Activated T-cell treated with anti-CD3 and anti-CD28 coated beads, Interleukin-2, amount 50 U/mL, for 24 hours (primary cell): ENCODE results near the gene ZNF599.
"Not testable (repeated sequence)": the region's sequence is repeated elsewhere in the genome, so short reads cannot be mapped to it uniquely, and the experiment has no call there.

Source experiments
- DNase-seq: peaks from one replicate; pipeline ENCODE4 v3.0.0-alpha.2; 2020
- H3K27ac Mint-ChIP-seq: 2 replicates; pipeline ENCODE4 v1.8.0; 2020; ENCODE audit warnings: mild to moderate bottlenecking, mixed read lengths
- H3K27me3 Mint-ChIP-seq: 2 replicates; pipeline ENCODE4 v1.8.0; 2020; ENCODE audit warnings: mixed read lengths
- H3K36me3 Mint-ChIP-seq: 2 replicates; pipeline ENCODE4 v1.8.0; 2020; ENCODE audit warnings: low read depth, mixed read lengths
- H3K4me1 Mint-ChIP-seq: 2 replicates; pipeline ENCODE4 v1.8.0; 2020; ENCODE audit warnings: low read depth, mixed read lengths
- H3K4me3 Mint-ChIP-seq: 2 replicates; pipeline ENCODE4 v1.8.0; 2020; ENCODE audit warnings: mild to moderate bottlenecking, moderate library complexity, mixed read lengths
- H3K9me3 Mint-ChIP-seq: 2 replicates; pipeline ENCODE4 v1.8.0; 2020; ENCODE audit warnings: mixed read lengths

Gene ZNF599

DNA sequence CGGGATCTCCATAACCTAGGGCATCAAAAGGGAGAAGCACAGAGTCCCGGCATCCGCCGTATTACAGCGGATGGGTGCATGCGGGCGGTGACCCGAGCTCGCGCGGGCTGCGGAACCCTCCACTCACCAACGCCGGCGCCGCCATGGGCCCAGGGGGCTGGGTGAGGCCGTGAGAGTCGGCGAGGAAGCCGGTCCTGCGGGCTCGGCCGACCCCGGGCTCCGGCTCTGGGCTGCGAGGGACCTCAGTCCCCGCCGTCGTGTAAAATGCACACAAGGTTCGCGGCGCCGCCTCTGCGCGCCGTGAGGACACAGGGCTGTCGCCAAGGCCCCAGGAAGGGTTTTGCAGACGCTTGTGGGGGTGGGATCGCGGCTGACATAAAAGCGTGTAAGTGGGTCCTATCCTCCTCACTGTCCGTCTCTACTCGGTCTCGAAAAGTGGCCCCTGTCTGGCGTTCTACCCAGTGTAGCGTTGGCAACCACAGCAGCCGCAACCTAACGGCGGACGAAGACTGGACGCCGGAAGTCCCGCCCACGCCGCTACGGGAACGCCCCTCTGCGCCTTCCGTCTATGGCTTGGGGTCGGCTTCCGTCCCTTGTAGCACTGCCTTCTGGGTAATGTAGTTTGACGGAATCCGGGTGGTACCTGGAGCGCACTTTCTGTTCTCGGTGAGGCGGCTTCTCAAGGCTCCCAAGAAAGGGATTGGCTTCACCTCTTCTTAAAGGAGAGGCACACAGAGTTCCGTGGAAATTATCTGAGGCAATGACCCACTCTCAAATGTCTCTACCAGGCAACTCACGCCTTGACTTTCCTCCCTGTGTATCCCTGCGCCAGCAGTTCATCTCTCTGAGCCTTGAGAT lies at the start of gene ZNF599:
TSS of gene ZNF599 (minus strand) at position 519 of the 858 bp plus-strand sequence. CDS start at position 145, 374 bp downstream.
- Mint-ChIP-seq H3K4me3 (peak within 1 kb of the TSS; percentile 89), H3K36me3 (peaks cover 48% of the 10 kb centered on the region)

DNA sequence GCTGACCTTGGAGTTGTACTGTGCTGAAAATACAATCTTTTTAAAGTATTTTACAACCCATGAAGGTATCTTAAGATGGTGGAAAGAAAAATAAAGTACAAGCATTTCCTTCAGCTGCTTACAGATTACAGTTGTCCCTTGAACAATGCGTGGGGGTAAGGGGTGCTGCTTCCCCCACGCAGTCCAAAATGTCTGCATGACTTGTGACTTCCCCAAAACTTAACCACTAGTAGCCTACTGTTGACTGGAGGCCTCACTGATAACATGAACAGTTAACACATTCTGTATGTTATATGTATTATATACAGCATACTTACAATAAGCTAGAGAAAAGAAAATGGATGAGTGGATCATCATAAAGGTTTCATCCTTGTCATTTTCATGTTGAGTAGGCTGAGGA lies 45.3 kb upstream of the ZNF599 start:
- no peaks in the 10 kb centered on the region for H3K27me3 Mint-ChIP-seq
- H3K4me1 Mint-ChIP-seq: no peaks in the 10 kb centered on the region
- DNase-seq: no peak
- no peak overlapping the region for H3K27ac Mint-ChIP-seq
- no peak overlapping the region for H3K4me3 Mint-ChIP-seq
- H3K9me3 Mint-ChIP-seq: no peaks in the 10 kb centered on the region
- H3K36me3 Mint-ChIP-seq: peaks cover 9% of the 10 kb centered on the region

More for the DNA sequence above, at the start of gene ZNF599:
- Mint-ChIP-seq H3K9me3 (peaks cover 9% of the 10 kb centered on the region), H3K27ac (peak within 1 kb of the TSS; percentile 94), H3K4me1 (peaks cover 16% of the 10 kb centered on the region), H3K27me3 (peaks cover 17% of the 10 kb centered on the region)
- peak; percentile 93 for DNase-seq

DNA sequence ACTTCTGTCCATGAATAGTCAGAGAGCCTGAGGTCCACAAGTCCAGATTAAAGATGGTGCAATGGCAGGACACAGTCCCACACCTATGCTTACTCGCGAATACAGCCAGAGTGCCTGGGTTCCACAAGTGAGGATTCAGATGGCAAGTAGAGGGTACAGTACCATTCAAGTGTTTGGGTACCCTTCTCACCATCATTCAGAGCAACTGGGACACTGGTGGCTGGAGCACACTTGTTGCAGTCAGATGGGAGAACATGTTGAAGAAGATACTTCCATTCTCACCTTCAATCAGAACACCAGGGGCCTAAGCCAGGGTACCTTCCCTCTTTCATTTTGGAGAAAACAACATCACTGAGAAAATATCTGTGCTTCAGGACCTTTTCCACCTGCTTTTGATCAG lies 43.7 kb upstream of the ZNF599 start:
- Mint-ChIP-seq H3K4me1 (no peaks in the 10 kb centered on the region), H3K9me3 (no peaks in the 10 kb centered on the region), H3K4me3 (no peak overlapping the region), H3K27me3 (no peaks in the 10 kb centered on the region), H3K27ac (no peak overlapping the region), H3K36me3 (peaks cover 9% of the 10 kb centered on the region)
- no peak for DNase-seq

DNA sequence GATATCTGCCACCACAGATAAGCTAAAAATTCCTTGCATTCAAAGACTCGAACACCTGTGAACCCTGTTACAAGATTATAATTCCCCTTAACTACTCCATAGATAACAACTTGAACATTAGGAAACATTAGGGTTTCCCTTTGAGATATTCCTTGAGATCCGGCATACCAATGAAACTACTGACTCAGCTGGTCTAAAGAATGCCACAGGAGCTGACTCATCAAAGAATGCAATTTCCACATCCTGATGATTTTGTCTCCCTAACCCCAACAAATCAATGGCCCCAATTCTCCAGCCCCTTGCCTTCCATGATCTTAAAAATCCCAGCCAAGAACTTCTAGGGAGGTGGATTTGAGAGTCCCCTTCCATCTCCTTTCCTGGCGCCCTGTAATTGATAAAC lies 35.6 kb upstream of the ZNF599 start:
- no peaks in the 10 kb centered on the region for H3K36me3 Mint-ChIP-seq
- DNase-seq: no peak
- H3K4me1 Mint-ChIP-seq: no peaks in the 10 kb centered on the region
- no peak overlapping the region for H3K4me3 Mint-ChIP-seq
- H3K27ac Mint-ChIP-seq: no peak overlapping the region
- peaks cover 19% of the 10 kb centered on the region for H3K9me3 Mint-ChIP-seq
- H3K27me3 Mint-ChIP-seq: no peaks in the 10 kb centered on the region

DNA sequence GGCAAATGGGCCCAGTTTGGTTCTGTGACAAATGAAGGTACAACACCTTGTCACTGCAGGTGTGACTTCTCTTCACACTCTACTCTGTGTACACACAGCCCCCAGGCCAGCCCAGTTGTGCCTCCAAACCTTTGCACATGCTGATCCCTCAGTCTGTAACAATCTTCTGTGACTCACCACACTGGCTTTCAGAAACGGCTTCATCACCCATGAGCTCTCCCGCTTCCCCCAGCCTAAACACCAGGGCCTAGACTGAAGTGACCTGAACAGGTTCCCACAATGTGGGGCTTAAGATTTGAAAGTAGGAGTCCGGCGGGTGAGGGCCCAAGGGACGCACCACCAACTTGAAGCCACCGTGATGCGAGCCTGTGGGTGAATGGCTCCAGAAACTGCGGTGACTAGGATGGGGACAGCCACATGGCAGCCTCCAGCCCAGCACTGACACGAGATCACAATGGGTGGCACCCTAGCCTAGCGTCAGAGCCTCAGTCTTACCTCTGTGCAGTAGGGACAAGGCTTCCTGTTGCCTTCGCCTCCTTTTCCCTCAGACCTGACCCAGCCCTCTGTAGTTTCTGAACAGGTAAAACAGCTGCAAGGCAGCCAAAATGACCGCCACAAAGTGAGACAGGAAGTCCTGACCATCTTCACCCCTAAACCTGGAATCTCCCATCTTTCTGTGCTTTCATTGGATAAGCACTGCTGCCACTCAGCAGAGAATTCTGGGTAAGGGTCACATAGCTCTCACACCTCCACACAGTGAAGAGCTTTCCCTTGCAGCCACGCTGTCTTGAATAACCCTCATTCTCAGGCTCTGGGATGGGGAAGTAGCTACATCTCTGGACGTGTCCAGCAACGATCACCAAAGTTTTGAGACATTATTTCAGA lies 34.2 kb upstream of the ZNF599 start:
- Mint-ChIP-seq H3K36me3 (no peaks in the 10 kb centered on the region), H3K27ac (no peak overlapping the region), H3K4me1 (no peaks in the 10 kb centered on the region), H3K27me3 (peaks cover 2% of the 10 kb centered on the region), H3K9me3 (peaks cover 19% of the 10 kb centered on the region), H3K4me3 (no peak overlapping the region)
- no peak for DNase-seq

DNA sequence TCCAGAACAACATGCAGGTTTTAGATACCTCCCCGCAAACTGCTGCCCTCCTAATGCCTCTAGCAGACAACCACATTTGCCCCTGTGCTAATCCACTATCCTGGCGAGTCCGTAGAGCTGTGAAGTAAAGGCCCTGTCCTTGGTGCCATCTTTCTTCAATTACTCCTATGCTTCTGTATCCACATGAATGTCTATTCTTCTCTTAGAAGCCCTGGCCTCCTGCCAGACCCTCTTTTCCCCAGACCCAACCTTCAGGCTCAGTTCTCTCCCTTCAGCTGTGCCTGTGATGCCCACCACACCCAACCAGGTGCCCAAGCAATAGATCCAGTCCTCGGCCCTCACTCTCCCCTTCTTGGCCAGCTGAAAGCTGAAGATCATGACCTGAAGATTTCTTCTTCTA lies 31.1 kb upstream of the ZNF599 start:
- DNase-seq: no peak
- Mint-ChIP-seq H3K36me3 (no peaks in the 10 kb centered on the region), H3K4me3 (no peak overlapping the region), H3K4me1 (no peaks in the 10 kb centered on the region), H3K9me3 (peaks cover 9% of the 10 kb centered on the region), H3K27ac (no peak overlapping the region), H3K27me3 (peaks cover 3% of the 10 kb centered on the region)

DNA sequence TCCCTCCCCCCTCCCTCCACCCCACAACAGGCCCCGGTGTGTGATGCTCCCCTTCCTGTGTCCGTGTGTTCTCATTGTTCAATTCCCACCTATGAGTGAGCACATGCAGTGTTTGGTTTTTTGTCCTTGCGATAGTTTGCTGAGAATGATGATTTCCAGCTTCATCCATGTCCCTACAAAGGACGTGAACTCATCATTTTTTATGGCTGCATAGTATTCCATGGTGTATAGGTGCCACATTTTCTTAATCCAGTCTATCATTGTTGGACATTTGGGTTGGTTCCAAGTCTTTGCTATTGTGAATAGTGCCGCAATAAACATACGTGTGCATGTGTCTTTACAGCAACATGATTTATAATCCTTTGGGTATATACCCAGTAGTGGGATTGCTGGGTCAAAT lies 23.9 kb upstream of the ZNF599 start:
- H3K27me3 Mint-ChIP-seq, H3K36me3 Mint-ChIP-seq, H3K27ac Mint-ChIP-seq, DNase-seq, H3K9me3 Mint-ChIP-seq, H3K4me3 Mint-ChIP-seq: not testable (repeated sequence)
- peaks cover 16% of the 10 kb centered on the region for H3K4me1 Mint-ChIP-seq

DNA sequence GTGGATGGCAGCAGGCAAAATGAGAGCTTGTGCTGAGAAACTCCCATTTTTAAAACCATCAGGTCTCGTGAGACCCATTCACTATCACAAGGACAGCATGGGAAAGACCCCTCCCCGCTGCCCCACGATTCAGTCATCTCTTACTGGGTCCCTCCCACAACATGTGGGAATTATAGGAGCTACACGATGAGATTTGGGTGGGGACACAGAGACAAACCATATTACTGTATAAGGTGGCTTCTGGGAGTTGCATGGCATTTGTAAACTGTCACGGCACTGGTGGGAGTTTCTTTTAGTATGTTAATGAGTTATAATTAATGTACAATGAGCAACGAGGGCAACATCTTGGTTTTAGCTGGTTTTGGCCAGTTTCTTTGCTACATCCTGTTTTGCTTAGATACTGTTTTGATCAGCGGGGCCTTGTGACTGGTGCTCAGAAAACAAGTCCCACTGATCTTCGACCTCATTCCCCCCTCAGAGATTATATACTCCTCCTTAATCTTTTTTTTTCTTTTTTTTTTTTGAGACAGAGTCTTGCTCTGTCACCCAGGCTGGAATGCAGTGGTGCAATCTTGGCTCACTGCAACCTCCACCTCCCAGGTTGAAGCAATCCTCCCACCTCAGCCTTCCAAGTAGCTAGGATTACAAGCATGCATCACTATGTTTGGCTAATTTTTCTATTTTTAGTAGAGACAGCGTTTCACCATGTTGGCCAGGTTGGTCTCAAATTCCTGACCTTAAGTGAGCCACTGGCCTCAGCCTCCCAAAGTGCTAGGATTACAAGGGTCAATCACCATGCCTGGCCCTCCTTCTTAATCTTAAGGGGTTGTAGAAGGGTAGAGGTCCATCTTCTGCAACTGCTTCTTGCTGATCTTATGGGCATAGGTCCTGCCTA lies 21.3 kb upstream of the ZNF599 start:
- H3K4me3 Mint-ChIP-seq: no peak overlapping the region
- no peak overlapping the region for H3K27ac Mint-ChIP-seq
- peaks cover 16% of the 10 kb centered on the region for H3K4me1 Mint-ChIP-seq
- H3K9me3 Mint-ChIP-seq: peaks cover 4% of the 10 kb centered on the region
- H3K27me3 Mint-ChIP-seq: no peaks in the 10 kb centered on the region
- DNase-seq: no peak
- H3K36me3 Mint-ChIP-seq: no peaks in the 10 kb centered on the region

DNA sequence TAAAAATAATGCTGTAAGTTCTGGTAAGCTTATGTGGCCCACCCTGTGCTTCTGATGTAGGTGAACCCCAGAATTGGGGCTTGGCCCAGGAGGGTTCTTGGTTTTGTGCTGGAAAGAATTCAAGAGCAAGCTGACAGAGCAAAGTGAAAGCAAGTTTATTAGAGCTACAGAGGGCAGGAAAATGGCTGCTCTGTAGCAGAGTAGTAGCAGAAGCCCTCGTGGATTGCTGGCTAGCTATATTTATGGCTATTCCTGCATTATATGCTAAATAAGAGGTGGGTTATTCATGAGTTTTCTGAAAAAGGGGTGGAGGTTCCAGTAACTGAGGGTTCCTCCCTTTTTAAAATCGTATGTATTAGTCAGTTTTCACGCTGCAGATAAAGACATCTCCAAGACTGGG lies 20.6 kb upstream of the ZNF599 start:
- H3K4me1 Mint-ChIP-seq: peaks cover 16% of the 10 kb centered on the region

DNA sequence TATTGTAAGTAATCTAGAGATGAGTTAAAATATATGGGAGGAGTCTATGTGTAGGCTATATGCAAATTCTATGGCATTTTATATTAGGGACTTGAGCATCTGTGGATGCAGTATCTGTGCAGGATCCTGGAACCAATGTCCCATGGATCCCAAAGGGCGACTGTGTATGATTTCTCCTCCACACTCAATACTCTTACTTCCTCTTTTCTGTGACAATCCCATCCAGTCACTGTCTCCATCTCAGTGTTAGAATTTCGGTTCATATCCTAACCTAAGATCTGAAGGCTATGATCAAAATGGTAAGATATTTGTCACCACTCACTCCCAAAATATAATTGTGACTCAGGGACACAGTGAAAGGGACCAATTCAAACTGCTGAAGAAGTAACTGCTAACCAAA lies 15.1 kb upstream of the ZNF599 start:
- Mint-ChIP-seq H3K4me3 (no peak overlapping the region), H3K36me3 (no peaks in the 10 kb centered on the region), H3K9me3 (peaks cover 2% of the 10 kb centered on the region), H3K27me3 (no peaks in the 10 kb centered on the region), H3K4me1 (peaks cover 3% of the 10 kb centered on the region), H3K27ac (no peak overlapping the region)
- DNase-seq: no peak

More for the DNA sequence above, 20.6 kb upstream of the ZNF599 start:
- Mint-ChIP-seq H3K36me3 (no peaks in the 10 kb centered on the region), H3K27me3 (no peaks in the 10 kb centered on the region), H3K4me3 (no peak overlapping the region), H3K9me3 (peaks cover 4% of the 10 kb centered on the region), H3K27ac (no peak overlapping the region)
- no peak for DNase-seq

DNA sequence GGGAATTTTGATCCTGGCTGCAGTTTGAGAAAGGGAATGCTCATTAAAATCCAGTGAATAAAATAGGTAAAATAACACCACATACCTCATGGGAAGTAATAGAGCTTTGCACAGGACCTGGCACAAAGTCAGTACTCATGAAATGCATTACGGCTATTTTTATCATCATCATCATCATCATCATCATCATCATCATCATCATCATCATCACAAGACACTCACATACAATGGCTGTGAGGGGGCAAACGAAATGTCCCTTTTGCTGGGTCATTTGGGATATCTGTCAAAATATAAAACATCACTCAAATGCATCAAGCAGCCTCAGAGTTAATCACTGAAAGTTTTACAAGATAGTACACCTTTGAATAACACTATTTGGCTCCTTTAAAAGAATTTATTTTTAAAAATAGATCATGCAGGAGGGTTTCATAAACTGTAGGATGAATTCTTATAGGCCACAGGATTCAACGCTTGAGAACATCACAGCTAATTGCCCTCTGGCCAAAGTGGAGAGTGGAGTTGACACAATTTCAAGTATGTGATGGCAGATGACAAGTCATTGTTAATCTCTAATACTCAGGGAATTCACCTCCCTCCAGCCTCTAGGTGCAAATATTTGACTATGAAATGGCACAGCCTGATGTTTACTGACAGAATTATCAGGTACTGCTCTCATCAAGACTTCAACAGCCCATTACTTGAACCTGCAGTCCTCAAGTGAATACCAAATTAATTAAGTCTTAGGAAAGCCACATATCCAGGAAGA lies 14.2 kb upstream of the ZNF599 start:
- Mint-ChIP-seq H3K9me3 (peaks cover under 1% of the 10 kb centered on the region), H3K4me3 (no peak overlapping the region), H3K27me3 (no peaks in the 10 kb centered on the region), H3K4me1 (no peaks in the 10 kb centered on the region), H3K36me3 (no peaks in the 10 kb centered on the region), H3K27ac (no peak overlapping the region)
- DNase-seq: no peak

DNA sequence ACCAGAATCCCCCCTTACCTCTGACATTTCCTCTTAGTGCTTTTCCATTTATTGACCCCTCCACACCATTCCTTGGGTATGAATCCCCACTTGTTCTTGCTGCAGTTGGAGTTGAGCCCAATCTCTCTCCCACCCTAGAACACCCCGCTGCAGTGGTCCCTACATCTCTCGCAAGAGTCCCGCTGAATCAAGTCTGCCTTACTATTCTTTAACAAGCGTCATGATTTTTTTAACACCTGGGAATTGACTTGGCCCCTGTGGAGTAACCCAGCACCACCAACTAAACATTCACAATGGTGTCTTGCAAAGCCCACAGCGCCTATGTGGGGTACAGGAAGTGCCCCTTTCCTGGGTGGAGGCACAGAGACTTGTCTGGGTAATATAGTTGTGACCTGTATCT lies 13.2 kb upstream of the ZNF599 start:
- Mint-ChIP-seq H3K36me3 (no peaks in the 10 kb centered on the region), H3K9me3 (no peaks in the 10 kb centered on the region), H3K27me3 (no peaks in the 10 kb centered on the region), H3K4me1 (no peaks in the 10 kb centered on the region), H3K27ac (no peak overlapping the region), H3K4me3 (no peak overlapping the region)
- DNase-seq: no peak

DNA sequence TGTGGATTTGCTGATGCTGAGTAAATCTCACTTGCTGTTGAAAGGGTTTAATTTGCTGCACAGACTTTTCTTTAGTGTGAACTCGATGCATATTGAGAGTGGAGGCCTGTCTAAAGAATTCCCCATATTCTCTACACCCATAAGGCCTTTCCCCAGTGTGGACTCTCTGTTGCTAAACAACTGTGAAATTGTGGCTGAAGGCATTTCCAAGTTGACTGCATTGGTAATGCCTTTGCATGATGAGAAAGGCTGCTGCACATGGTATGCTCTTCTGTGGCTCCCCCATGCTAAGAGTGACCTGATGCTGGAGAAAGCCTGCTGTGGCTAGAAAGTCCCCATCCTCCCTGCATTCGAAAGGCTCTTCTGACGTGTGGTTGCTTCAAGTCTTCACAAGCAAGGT lies 6.6 kb upstream of the ZNF599 start:
- H3K27me3 Mint-ChIP-seq: peaks cover 19% of the 10 kb centered on the region
- H3K9me3 Mint-ChIP-seq: peaks cover 3% of the 10 kb centered on the region
- DNase-seq: no peak

More for the DNA sequence above, 6.6 kb upstream of the ZNF599 start:
- Mint-ChIP-seq H3K4me1 (no peaks in the 10 kb centered on the region), H3K36me3 (no peaks in the 10 kb centered on the region), H3K4me3 (no peak overlapping the region), H3K27ac (no peak overlapping the region)
